Large intestine (tissue), 3 donors: ENCODE results near the gene TPO. TPM values are rescaled to one million over a fixed set of nuclear protein-coding genes. Genes with fewer than 3 reads are reported as not detected.
"Not testable (repeated sequence)": the region's sequence is repeated elsewhere in the genome, so short reads cannot be mapped to it uniquely, and the experiment has no call there.

Source experiments
- DNase-seq, 2 donors: peaks; one replicate each; pipeline versions ENCODE4 v3.0.0 to v3.0.0-alpha.2; 2013
- H3K27ac ChIP-seq: one replicate; pipeline ENCODE4 v1.5.1; 2013; ENCODE audit warnings: low read length
- H3K27me3 ChIP-seq: 2 replicates; pipeline ENCODE4 v1.6.1; 2013; ENCODE audit warnings: low read length; ENCODE audit not compliant: control insufficient read depth, insufficient read depth
- H3K36me3 ChIP-seq: 2 replicates; pipeline ENCODE4 v1.6.1; 2013; ENCODE audit warnings: low read length; ENCODE audit not compliant: control insufficient read depth, insufficient read depth
- H3K4me1 ChIP-seq: one replicate; pipeline ENCODE4 v1.6.1; 2013; ENCODE audit warnings: low read length; ENCODE audit not compliant: control insufficient read depth, insufficient read depth
- H3K4me3 ChIP-seq: one replicate; pipeline ENCODE4 v1.5.1; 2013; ENCODE audit warnings: low read length
- H3K9me3 ChIP-seq: one replicate; pipeline ENCODE4 v1.6.1; 2013; ENCODE audit warnings: mild to moderate bottlenecking, low read depth, low read length, moderate library complexity; ENCODE audit not compliant: control insufficient read depth
- WGBS: methylation state at CpG from one replicate; pipeline ENCODE4 v1.1.5; 2013; ENCODE audit warnings: low lambda C conversion rate; ENCODE audit not compliant: insufficient coverage; 5-methylcytosine and 5-hydroxymethylcytosine counted together
- polyA plus RNA-seq: library from polyadenylated mRNA; unstranded; fragments of 120-200 nt; gene quantifications from one replicate; pipeline ENCODE4 v1.2.1, GENCODE V29; 2013

The TPO gene
- polyA plus RNA-seq, 1 donor, result 0.30 TPM

GRCh38 chr2:1482253-1482675, 69.0 kb downstream of the TPO start:
- Histone ChIP-seq H3K36me3 (no peaks in the 10 kb centered on the region), H3K9me3 (peaks cover 4% of the 10 kb centered on the region), H3K4me1 (no peaks in the 10 kb centered on the region), H3K4me3 (no peak overlapping the region), H3K27me3 (no peaks in the 10 kb centered on the region), H3K27ac (no peak overlapping the region)
- WGBS, result 80% methylated on average over 1 of the region's 9 CpGs
- DNase-seq, result no peak

DNA sequence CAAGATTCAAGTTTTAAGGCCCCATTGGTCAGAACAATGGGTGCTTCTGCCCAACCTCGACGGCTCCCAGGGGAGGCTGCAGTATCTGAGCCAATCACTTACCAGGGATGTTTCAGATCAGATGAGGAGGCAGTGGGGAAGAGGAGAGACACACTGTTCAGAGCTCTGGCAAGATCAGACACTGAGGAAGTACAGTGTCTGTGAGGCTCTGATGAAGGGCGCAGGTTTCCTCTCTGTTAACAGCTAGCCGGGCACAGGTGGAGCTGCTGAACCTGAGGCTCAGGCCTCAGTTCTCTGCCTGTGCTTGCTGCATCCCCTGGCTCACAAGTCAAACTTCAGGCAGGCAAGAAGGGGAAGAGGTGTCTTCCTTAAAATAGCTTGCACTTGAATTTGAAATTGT, 69.7 kb downstream of the TPO start:
- DNase-seq, result no peak
- Histone ChIP-seq H3K27me3 (no peaks in the 10 kb centered on the region), H3K9me3 (no peaks in the 10 kb centered on the region), H3K4me3 (no peak overlapping the region), H3K27ac (no peak overlapping the region), H3K4me1 (no peaks in the 10 kb centered on the region), H3K36me3 (no peaks in the 10 kb centered on the region)
- WGBS, result no CpG with 5 or more reads among the region's 4 CpGs

DNA sequence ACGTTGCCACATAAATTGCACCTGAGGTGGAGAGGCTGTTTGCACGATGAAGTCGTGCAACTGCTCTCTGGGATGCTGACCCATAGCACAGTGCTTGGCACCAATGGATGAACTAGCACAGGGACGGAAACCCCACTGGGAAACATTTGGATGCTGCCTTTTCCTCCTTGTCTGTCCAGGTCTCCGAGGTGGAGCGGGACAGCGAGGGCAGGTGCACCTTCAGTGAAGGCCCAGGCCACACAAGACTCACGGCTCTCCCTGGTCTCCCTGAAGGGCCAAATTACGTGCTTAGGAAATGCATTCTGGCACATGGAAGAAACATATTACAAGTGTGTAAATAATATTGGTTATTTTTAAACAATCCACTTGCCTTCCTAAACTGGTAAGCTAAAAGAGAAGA, 70.3 kb downstream of the TPO start:
- 100% methylated on average over 2 of the region's 9 CpGs for WGBS
- no peak for DNase-seq
- H3K36me3 ChIP-seq, result no peaks in the 10 kb centered on the region
- H3K4me1 ChIP-seq, result no peaks in the 10 kb centered on the region
- H3K27me3 ChIP-seq, result no peaks in the 10 kb centered on the region
- no peak overlapping the region for H3K4me3 ChIP-seq
- no peak overlapping the region for H3K27ac ChIP-seq
- no peaks in the 10 kb centered on the region for H3K9me3 ChIP-seq

- Histone ChIP-seq H3K27ac (no peak overlapping the region), H3K27me3 (no peaks in the 10 kb centered on the region), H3K9me3 (no peaks in the 10 kb centered on the region), H3K4me1 (no peaks in the 10 kb centered on the region), H3K4me3 (no peak overlapping the region), H3K36me3 (no peaks in the 10 kb centered on the region)
- DNase-seq, result no peak
- WGBS, result no CpG with 5 or more reads among the region's 22 CpGs
Measured at GRCh38 chr2:1484131-1484884, 71.0 kb downstream of the TPO start.

DNA sequence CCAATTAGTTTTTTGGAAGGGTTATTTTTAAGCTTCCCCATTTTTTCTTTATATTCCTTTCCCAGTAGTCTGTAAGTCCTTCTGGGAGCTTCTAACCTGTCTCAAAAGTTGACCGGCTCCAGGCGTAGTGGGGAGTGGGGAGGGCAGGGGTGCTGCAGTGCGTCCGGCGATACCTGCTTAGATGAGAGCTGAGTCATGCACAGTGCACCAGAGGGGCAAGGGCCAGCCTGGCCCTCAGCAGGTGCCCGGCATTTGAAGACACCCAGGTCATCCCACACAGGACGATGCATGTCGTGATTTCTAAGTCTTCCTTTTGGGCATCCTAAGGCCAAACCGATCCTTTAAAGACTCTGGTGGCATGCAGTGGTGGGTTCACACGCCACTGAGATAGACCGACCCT, 73.4 kb downstream of the TPO start:
- H3K27me3 ChIP-seq, result no peaks in the 10 kb centered on the region
- no peaks in the 10 kb centered on the region for H3K36me3 ChIP-seq
- no peak overlapping the region for H3K4me3 ChIP-seq
- DNase-seq, result no peak
- H3K27ac ChIP-seq, result no peak overlapping the region
- no CpG with 5 or more reads among the region's 11 CpGs for WGBS
- no peaks in the 10 kb centered on the region for H3K4me1 ChIP-seq
- H3K9me3 ChIP-seq, result no peaks in the 10 kb centered on the region

DNA sequence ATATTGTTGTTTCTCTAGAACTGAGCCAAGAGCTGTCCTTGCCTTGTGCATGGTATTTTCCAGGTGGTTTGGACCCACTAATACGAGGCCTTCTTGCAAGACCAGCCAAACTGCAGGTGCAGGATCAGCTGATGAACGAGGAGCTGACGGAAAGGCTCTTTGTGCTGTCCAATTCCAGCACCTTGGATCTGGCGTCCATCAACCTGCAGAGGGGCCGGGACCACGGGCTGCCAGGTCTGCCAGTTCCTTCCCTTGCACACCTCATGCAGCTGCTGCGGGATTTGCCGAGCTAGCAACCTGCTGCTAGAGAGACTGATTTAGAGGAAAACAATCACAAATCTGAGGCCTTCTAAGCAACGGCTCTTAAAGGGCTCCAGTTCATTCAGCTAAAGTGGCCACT, 74.5 kb downstream of the TPO start:
- DNase-seq, result no peak
- no peaks in the 10 kb centered on the region for H3K9me3 ChIP-seq
- H3K36me3 ChIP-seq, result no peaks in the 10 kb centered on the region
- H3K4me3 ChIP-seq, result no peak overlapping the region
- H3K4me1 ChIP-seq, result no peaks in the 10 kb centered on the region
- WGBS, result no CpG with 5 or more reads among the region's 9 CpGs
- no peaks in the 10 kb centered on the region for H3K27me3 ChIP-seq
- no peak overlapping the region for H3K27ac ChIP-seq

GRCh38 chr2:1488181-1488671, 75.0 kb downstream of the TPO start:
- no CpG with 5 or more reads among the region's 11 CpGs for WGBS
- no peak overlapping the region for H3K27ac ChIP-seq
- H3K36me3 ChIP-seq, result no peaks in the 10 kb centered on the region
- H3K27me3 ChIP-seq, result no peaks in the 10 kb centered on the region
- H3K9me3 ChIP-seq, result no peaks in the 10 kb centered on the region
- DNase-seq, result no peak
- H3K4me3 ChIP-seq, result no peak overlapping the region
- no peaks in the 10 kb centered on the region for H3K4me1 ChIP-seq

DNA sequence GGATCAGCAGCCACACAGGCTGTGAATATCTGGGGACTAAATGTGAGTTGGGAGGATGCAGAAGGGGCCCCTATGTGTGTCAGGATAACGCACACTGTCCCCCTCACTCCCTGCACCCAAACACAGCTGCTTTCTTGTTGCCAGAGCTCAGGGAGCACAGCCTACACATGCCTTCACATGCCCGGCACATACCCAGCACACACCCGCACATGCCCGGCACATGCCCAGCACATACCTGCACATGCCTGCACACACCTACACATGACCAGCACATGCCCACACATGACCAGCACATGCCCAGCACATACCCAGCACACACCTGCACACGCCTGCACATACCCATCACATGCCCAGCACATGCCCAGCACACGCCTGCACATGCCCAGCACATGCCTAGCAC, 75.6 kb downstream of the TPO start:
- Histone ChIP-seq H3K9me3 (no peaks in the 10 kb centered on the region), H3K36me3 (no peaks in the 10 kb centered on the region), H3K27ac (no peak overlapping the region), H3K4me1 (no peaks in the 10 kb centered on the region), H3K27me3 (no peaks in the 10 kb centered on the region), H3K4me3 (no peak overlapping the region)
- DNase-seq, result no peak
- WGBS, result no CpG with 5 or more reads among the region's 6 CpGs

DNA sequence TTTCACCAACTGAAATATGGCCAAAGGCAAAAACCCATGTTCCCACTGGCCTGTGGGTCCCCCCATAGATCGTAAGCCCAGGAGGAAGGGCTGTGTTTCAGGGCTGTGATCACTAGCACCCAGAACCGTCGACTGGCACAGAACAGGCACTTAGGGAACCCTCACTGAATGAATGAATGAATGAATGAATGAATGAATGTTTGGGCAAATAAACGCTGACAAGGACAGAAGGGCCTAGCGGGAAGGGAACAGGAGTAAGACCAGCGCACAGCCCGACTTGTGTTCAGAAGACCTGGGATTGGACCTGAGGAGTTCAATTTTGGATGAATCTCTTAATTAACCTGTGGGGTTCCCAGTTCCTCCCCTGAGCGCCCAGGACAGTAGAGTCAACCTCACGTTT, 76.2 kb downstream of the TPO start:
- Histone ChIP-seq H3K27me3 (no peaks in the 10 kb centered on the region), H3K4me3 (no peak overlapping the region), H3K27ac (no peak overlapping the region), H3K36me3 (no peaks in the 10 kb centered on the region), H3K4me1 (no peaks in the 10 kb centered on the region), H3K9me3 (no peaks in the 10 kb centered on the region)
- no peak for DNase-seq
- 100% methylated on average over 1 of the region's 9 CpGs for WGBS

DNA sequence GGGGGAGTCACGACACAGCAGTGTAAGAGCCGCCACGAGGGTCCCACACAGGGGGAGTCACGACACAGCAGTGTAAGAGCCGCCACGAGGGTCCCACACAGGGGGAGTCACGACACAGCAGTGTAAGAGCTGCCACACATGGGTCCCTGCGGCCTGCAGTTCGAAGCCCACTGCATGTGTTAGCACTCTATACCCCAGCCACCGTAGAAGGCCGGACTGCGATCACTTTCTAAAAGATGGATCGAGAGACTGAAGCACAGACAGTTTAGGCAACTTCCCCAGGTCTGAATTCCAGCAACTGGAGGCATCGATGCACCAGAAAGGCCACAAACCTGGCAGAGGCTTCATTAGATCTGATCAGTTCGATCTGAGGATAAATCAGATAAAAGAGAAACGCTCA, 77.1 kb downstream of the TPO start:
- not testable (repeated sequence) for H3K4me1 ChIP-seq, H3K9me3 ChIP-seq, H3K36me3 ChIP-seq, DNase-seq, H3K27me3 ChIP-seq, H3K27ac ChIP-seq, H3K4me3 ChIP-seq
- WGBS, result no CpG with 5 or more reads among the region's 16 CpGs

DNA sequence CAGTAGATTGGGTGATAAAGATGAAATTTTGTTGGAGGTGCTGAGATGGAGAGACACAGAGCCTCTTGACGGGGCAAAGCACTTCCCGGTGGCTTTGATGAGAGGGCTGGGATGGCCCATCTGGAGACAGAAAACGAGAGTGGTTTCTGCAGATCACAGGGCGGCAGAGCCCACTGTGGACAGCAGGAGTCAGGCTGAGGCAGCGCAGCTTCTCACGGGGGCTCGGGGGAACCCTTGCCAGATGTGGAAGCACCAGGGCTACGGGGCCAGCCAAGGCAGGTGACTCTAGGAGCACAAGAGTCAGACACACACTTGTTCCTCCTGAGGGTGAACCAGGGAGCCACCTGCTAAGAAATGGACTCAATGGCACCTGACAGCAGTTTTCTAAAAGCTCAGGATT, 78.5 kb downstream of the TPO start:
- H3K4me1 ChIP-seq, result no peaks in the 10 kb centered on the region
- no peak overlapping the region for H3K27ac ChIP-seq
- no peak for DNase-seq
- no peaks in the 10 kb centered on the region for H3K9me3 ChIP-seq
- no peaks in the 10 kb centered on the region for H3K36me3 ChIP-seq
- no CpG with 5 or more reads among the region's 8 CpGs for WGBS
- H3K27me3 ChIP-seq, result no peaks in the 10 kb centered on the region
- H3K4me3 ChIP-seq, result no peak overlapping the region
